Measurements from ENCODE around the gene HIPK3.

HIPK3 gene

GRCh38 chr11:33373636-33374035 is 116.5 kb downstream of the HIPK3 start:
- H3K36me3 ChIP-seq: no peaks in the 10 kb centered on the region
- no peak overlapping the region for H3K27ac ChIP-seq
- no peak for DNase-seq
- no peak overlapping the region for H3K4me3 ChIP-seq (ENCODE audit: low read depth, low read length)
- no peaks in the 10 kb centered on the region for H3K27me3 ChIP-seq (ENCODE audit: insufficient read depth, low read depth, severe bottlenecking)
- no peaks in the 10 kb centered on the region for H3K9me3 ChIP-seq (ENCODE audit: severe bottlenecking)
- TF ChIP-seq CTCF (IDR thresholded peaks at IDR 0.05; ENCODE audit: low read depth, low read length): no peak

GRCh38 chr11:33375236-33375635 is 118.1 kb downstream of the HIPK3 start:
- no peaks in the 10 kb centered on the region for H3K36me3 ChIP-seq
- peak overlapping the region; percentile 49 for H3K4me3 ChIP-seq (ENCODE audit: low read depth, low read length)
- H3K27me3 ChIP-seq (ENCODE audit: insufficient read depth, low read depth, severe bottlenecking): no peaks in the 10 kb centered on the region
- TF ChIP-seq CTCF (IDR thresholded peaks at IDR 0.05; ENCODE audit: low read depth, low read length): no peak
- no peak overlapping the region for H3K27ac ChIP-seq
- DNase-seq: no peak
- H3K9me3 ChIP-seq (ENCODE audit: severe bottlenecking): no peaks in the 10 kb centered on the region

- H3K4me3 ChIP-seq (ENCODE audit: low read depth, low read length): peak within 1 kb of the TSS; percentile 49
- no peak for TF ChIP-seq CTCF (IDR thresholded peaks at IDR 0.05; ENCODE audit: low read depth, low read length)
- DNase-seq: peak; percentile 40
- peak within 1 kb of the TSS; percentile 68 for H3K27ac ChIP-seq
- H3K9me3 ChIP-seq (ENCODE audit: severe bottlenecking): no peaks in the 10 kb centered on the region
- no peaks in the 10 kb centered on the region for H3K36me3 ChIP-seq
- H3K27me3 ChIP-seq (ENCODE audit: insufficient read depth, low read depth, severe bottlenecking): no peaks in the 10 kb centered on the region
Observed at GRCh38 chr11:33375688-33376311, 118.6 kb downstream of the HIPK3 start, which contains the start of gene KIAA1549L. KIAA1549L (plus strand) TSS chr11:33376108.

- Histone ChIP-seq H3K27ac (no peak overlapping the region; the same call in 1 of the 2 replicates), H3K9me3 (ENCODE audit: severe bottlenecking) (no peaks in the 10 kb centered on the region), H3K27me3 (ENCODE audit: insufficient read depth, low read depth, severe bottlenecking) (no peaks in the 10 kb centered on the region), H3K4me3 (ENCODE audit: low read depth, low read length) (peak overlapping the region; percentile 49), H3K36me3 (no peaks in the 10 kb centered on the region)
- no peak for TF ChIP-seq CTCF (IDR thresholded peaks at IDR 0.05; ENCODE audit: low read depth, low read length)
- peak; percentile 40 for DNase-seq
Observed at GRCh38 chr11:33376331-33377310, 119.4 kb downstream of the HIPK3 start.

GRCh38 chr11:33377412-33378370 is 120.5 kb downstream of the HIPK3 start:
- H3K9me3 ChIP-seq (ENCODE audit: severe bottlenecking): no peaks in the 10 kb centered on the region
- no peaks in the 10 kb centered on the region for H3K36me3 ChIP-seq
- no peak for TF ChIP-seq CTCF (IDR thresholded peaks at IDR 0.05; ENCODE audit: low read depth, low read length)
- no peak overlapping the region for H3K27ac ChIP-seq
- H3K27me3 ChIP-seq (ENCODE audit: insufficient read depth, low read depth, severe bottlenecking): no peaks in the 10 kb centered on the region
- DNase-seq: no peak
- H3K4me3 ChIP-seq (ENCODE audit: low read depth, low read length): no peak overlapping the region

Data from WERI-Rb-1 (cell line).